A549 treated with Mapracorat at 1 μM for 4 hours (cell line): Measurements from ENCODE around the gene EEF2K. TPM values are rescaled to one million over a fixed set of nuclear protein-coding genes. Genes with fewer than 3 reads are reported as not detected.

Source experiments
- total RNA-seq: library from RNA; stranded (reverse); fragments of 200-300 nt; extraction: Qiagen RNA extraction; gene quantifications from 5 replicates; pipeline ENCODE4 v1.2.3, GENCODE V29; 2022

EEF2K gene
- 12.3 to 16.6 TPM (median 14.8 TPM) in 5 replicates for total RNA-seq

GRCh38 chr16:22206013-22206841, at the start of gene EEF2K:
Gene EEF2K, plus strand, starts transcription at chr16:22206278. Its CDS starts 19,452 bp downstream, at chr16:22225730.

GRCh38 chr16:22161999-22162655, 44.0 kb upstream of the EEF2K start, which contains the start of gene SDR42E2:
Gene SDR42E2, plus strand, starts transcription at chr16:22162506. Its CDS starts 3,077 bp downstream, at chr16:22165583.

GRCh38 chr16:22297114-22297870, 91.2 kb downstream of the EEF2K start, which contains the start of gene POLR3E:
Gene POLR3E, plus strand, starts transcription at chr16:22297409. Its CDS starts 5,560 bp downstream, at chr16:22302969.

Other genes starting within 250 kb of the EEF2K start
- 0.16 TPM in 1 of 5 replicates, not detected in the others for gene PDZD9, start 205.2 kb upstream of the EEF2K start, total RNA-seq
- gene MOSMO, start 198.2 kb upstream of the EEF2K start, total RNA-seq = 8.3 to 15.9 TPM (median 14.0 TPM) in 5 replicates
- gene VWA3A, start 113.7 kb upstream of the EEF2K start, total RNA-seq = 0.03 to 0.11 TPM (median 0.07 TPM) in 3 of 5 replicates, not detected in the others
- gene SDR42E2, start 43.8 kb upstream of the EEF2K start, total RNA-seq = not detected in 5 replicates
- 32.6 to 36.1 TPM (median 35.6 TPM) in 5 replicates for gene POLR3E, start 91.1 kb downstream of the EEF2K start, total RNA-seq
- gene CDR2, start 168.3 kb downstream of the EEF2K start, total RNA-seq = 35.5 to 43.4 TPM (median 41.5 TPM) in 5 replicates